Sigmoid colon (tissue), 7 donors: ENCODE measurements around the gene KIAA0513. TPM values are rescaled to one million over a fixed set of nuclear protein-coding genes. Genes with fewer than 3 reads are reported as not detected.

ENCODE experiments used
- DNase-seq: peaks from one replicate; pipeline ENCODE4 v3.0.0-alpha.2; 2019
- H3K27ac ChIP-seq, 4 donors: fragments of 200-600 bp; sonication (generic); one replicate each; pipeline ENCODE4 v1.5.1; 2016 to 2019; ENCODE audit warnings: mild to moderate bottlenecking in 1 of 4
- H3K27me3 ChIP-seq, 3 donors: fragments of 200-600 bp; sonication (generic); one replicate each; pipeline ENCODE4 v1.5.1; 2019; ENCODE audit warnings: mild to moderate bottlenecking in 1 of 3
- H3K36me3 ChIP-seq, 4 donors: fragments of 200-600 bp; sonication (generic); one replicate each; pipeline ENCODE4 v1.5.1; 2016 to 2019
- H3K4me1 ChIP-seq, 4 donors: fragments of 200-600 bp; sonication (generic); one replicate each; pipeline ENCODE4 v1.5.1; 2017 to 2019
- H3K4me3 ChIP-seq, 4 donors: fragments of 200-600 bp; sonication (generic); one replicate each; pipeline ENCODE4 v1.5.1; 2017 to 2019; ENCODE audit warnings: mild to moderate bottlenecking in 2 of 4, moderate library complexity in 1 of 4
- H3K9me3 ChIP-seq, 4 donors: fragments of 200-600 bp in 3 of 4; sonication (generic) in 3 of 4; one replicate each; pipeline versions ENCODE4 v1.5.1 to v1.6.1; 2013 to 2019
- EP300 ChIP-seq, 4 donors: sonication (generic); formaldehyde crosslinking; IDR thresholded peaks; one replicate each; pipeline ENCODE4 v1.6.1; 2017; ENCODE audit warnings: antibody characterized with exemption in 4 of 4
- POLR2A ChIP-seq, 2 donors: fragments of 450-650 bp; IDR thresholded peaks; one replicate each; pipeline ENCODE4 v1.6.1; 2016; ENCODE audit warnings: antibody characterized with exemption in 2 of 2, mild to moderate bottlenecking in 2 of 2, moderate library complexity in 2 of 2
- POLR2AphosphoS5 ChIP-seq, 4 donors: sonication (generic); formaldehyde crosslinking; IDR thresholded peaks; one replicate each; pipeline ENCODE4 v1.6.1; 2017; ENCODE audit warnings: antibody characterized with exemption in 4 of 4
- WGBS, 2 donors: extraction: QIAGEN DNeasy Blood & Tissue Kit; methylation state at CpG; one replicate each; pipeline ENCODE4 v1.1.7; 2013; 5-methylcytosine and 5-hydroxymethylcytosine counted together
- intact Hi-C: fragments of 100-400 bp; cut with DNase I; formaldehyde crosslinking; loops from one replicate; pipeline ENCODE4 v1.15.1; 2023
- polyA plus RNA-seq, 3 donors: library from polyadenylated mRNA; stranded (reverse); fragments of 200-250 nt; gene quantifications; one replicate each; pipeline ENCODE4 v1.2.3, GENCODE V29; 2013
- total RNA-seq, 4 donors: library from RNA; depleted of rRNA; stranded (reverse); fragments of >200 nt; gene quantifications; one replicate each; pipeline ENCODE4 v1.1.0, GENCODE V29; 2016
- TF ChIP-seq, protein P1 (sequence below), 4 experiments: fragments of 450-650 bp in 3 of 4; fragments of 200-600 bp in 1 of 4; IDR thresholded peaks; one replicate each; pipeline ENCODE4 v1.5.1; 2016 to 2019; ENCODE audit warnings: antibody characterized with exemption in 4 of 4, mild to moderate bottlenecking in 3 of 4, moderate library complexity in 2 of 4
- donor health status: healthy with polysubstance abuse.
- donor health status: Bipolar disorder and iron deficiency.
- donor health status: healthy.

KIAA0513 gene
- total and polyA plus RNA-seq, 7 donors: 8.4 to 40.2 (median 18.6) TPM

DNA sequence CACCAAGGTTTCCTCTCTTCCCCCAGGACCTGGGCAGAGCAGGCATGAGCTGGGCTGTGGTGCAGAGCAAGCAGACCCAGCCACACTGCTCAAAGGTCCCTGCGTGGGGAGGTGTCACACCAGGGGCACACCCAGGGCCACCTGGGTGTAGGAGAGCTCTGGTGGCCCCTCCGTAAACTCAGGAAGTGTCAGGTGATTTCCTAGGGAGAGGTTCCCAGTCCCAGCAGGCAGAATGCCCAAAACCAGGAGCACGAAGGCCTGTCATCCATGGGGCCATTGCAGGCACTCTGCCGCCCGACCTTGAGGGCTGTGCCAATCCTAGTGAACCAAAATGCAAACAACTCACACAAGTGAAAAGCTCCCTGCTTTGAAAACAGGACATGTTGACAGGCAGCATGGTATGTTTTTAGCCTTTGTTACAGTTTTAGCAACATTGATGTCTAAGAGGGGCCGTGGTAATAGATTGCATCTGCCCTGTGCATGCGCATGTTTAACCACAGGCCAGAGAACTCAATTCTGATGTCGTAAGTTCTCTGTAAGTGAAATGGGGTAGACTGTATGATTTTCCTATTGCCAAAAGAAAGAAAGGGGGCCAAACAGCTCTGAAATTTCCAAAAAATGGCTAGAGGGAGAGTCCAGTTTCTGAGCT, 63.4 kb downstream of the KIAA0513 start:
- peak in 1 of 4 donors; percentile 2 for TF ChIP-seq POLR2AphosphoS5 (IDR thresholded peaks at IDR 0.05)
- TF ChIP-seq EP300 (IDR thresholded peaks at IDR 0.05): no peak
- TF ChIP-seq, protein P1, sequence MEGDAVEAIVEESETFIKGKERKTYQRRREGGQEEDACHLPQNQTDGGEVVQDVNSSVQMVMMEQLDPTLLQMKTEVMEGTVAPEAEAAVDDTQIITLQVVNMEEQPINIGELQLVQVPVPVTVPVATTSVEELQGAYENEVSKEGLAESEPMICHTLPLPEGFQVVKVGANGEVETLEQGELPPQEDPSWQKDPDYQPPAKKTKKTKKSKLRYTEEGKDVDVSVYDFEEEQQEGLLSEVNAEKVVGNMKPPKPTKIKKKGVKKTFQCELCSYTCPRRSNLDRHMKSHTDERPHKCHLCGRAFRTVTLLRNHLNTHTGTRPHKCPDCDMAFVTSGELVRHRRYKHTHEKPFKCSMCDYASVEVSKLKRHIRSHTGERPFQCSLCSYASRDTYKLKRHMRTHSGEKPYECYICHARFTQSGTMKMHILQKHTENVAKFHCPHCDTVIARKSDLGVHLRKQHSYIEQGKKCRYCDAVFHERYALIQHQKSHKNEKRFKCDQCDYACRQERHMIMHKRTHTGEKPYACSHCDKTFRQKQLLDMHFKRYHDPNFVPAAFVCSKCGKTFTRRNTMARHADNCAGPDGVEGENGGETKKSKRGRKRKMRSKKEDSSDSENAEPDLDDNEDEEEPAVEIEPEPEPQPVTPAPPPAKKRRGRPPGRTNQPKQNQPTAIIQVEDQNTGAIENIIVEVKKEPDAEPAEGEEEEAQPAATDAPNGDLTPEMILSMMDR (IDR thresholded peaks at IDR 0.05): no peak
- intact Hi-C loops: no loop called here
- no peak overlapping the region for H3K4me3 ChIP-seq
- WGBS, 2 donors: 42 to 63% methylated on average over 8 of the region's 8 CpGs
- H3K27me3 ChIP-seq: no peaks in the 10 kb centered on the region
- peaks cover 0 to 33% (median 25%) of the 10 kb centered on the region in 4 donors for H3K4me1 ChIP-seq
- no peaks in the 10 kb centered on the region for H3K9me3 ChIP-seq
- H3K27ac ChIP-seq: peak overlapping the region in 2 of 4 donors; percentile 28 to 42
- peaks cover 0 to 23% (median 6%) of the 10 kb centered on the region in 4 donors for H3K36me3 ChIP-seq
- DNase-seq: no peak

DNA sequence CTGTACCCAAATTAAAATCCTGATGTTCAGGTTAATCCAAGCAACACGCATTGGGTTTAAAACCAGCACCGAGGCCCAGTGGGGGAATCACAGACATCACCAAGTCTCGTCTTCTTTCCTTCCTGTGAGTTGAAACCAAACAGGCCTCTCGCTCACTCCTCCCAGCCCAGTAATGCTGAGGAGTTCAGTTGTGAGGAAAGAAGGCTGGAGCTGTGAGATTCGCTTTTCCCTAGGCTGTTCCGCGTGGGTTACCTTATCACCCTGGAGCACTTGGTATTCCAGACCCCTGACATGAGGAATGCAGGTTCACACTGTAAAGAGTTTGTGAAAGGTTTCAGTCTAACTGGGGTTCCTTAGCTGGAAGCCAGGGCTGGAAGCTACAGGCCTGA, 63.9 kb downstream of the KIAA0513 start:
- WGBS, 2 donors: 85 to 93% methylated on average over 7 of the region's 7 CpGs
- H3K4me1 ChIP-seq: peaks cover 0 to 28% (median 21%) of the 10 kb centered on the region in 4 donors
- H3K27me3 ChIP-seq: peaks cover 0 to 5% (median 0%) of the 10 kb centered on the region in 3 donors
- DNase-seq: no peak
- TF ChIP-seq, protein P1 (IDR thresholded peaks at IDR 0.05): no peak
- no peak for TF ChIP-seq POLR2AphosphoS5 (IDR thresholded peaks at IDR 0.05)
- no peak for TF ChIP-seq EP300 (IDR thresholded peaks at IDR 0.05)
- no peak for TF ChIP-seq POLR2A (IDR thresholded peaks at IDR 0.05)
- peaks cover 0 to 23% (median 6%) of the 10 kb centered on the region in 4 donors for H3K36me3 ChIP-seq
- intact Hi-C loops: no loop called here
- H3K4me3 ChIP-seq: no peak overlapping the region
- no peaks in the 10 kb centered on the region for H3K9me3 ChIP-seq
- H3K27ac ChIP-seq: peak overlapping the region in 1 of 4 donors; percentile 28

DNA sequence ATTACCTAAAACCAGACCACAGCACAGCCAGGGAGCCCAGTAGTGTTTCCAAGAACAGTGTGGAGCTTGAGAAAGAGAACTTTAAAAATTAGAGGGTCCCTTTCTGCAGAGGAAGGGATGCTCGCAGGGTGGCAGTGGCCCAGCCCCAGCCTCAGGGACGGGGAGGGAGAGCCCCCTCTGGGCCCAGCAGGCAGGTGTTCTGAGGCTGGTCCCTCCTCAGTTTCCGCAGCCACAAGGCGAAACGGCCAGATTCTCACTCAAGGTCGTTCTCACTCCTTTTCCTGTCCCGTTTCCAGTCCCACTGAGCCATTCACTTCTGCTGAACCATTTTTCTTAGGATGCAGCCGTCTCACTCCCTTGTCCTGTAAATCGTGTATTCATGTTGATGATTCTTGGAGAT, 64.7 kb downstream of the KIAA0513 start:
- peaks cover 0 to 20% (median 6%) of the 10 kb centered on the region in 4 donors for H3K36me3 ChIP-seq
- intact Hi-C loops: no loop called here
- peaks cover 0 to 25% (median 19%) of the 10 kb centered on the region in 4 donors for H3K4me1 ChIP-seq
- TF ChIP-seq POLR2AphosphoS5 (IDR thresholded peaks at IDR 0.05) (no peak), EP300 (IDR thresholded peaks at IDR 0.05) (no peak), POLR2A (IDR thresholded peaks at IDR 0.05) (no peak)
- TF ChIP-seq, protein P1 (IDR thresholded peaks at IDR 0.05): no peak
- H3K9me3 ChIP-seq: no peaks in the 10 kb centered on the region
- 80 to 83% methylated on average over 9 of the region's 9 CpGs for WGBS, 2 donors
- H3K27me3 ChIP-seq: peaks cover 0 to 7% (median 0%) of the 10 kb centered on the region in 3 donors
- H3K4me3 ChIP-seq: no peak overlapping the region
- no peak for DNase-seq
- H3K27ac ChIP-seq: peak overlapping the region in 1 of 4 donors; percentile 28

- H3K9me3 ChIP-seq: no peaks in the 10 kb centered on the region
- peaks cover 0 to 15% (median 5%) of the 10 kb centered on the region in 4 donors for H3K36me3 ChIP-seq
- TF ChIP-seq, protein P1 (IDR thresholded peaks at IDR 0.05): no peak
- TF ChIP-seq EP300 (IDR thresholded peaks at IDR 0.05): no peak
- TF ChIP-seq POLR2AphosphoS5 (IDR thresholded peaks at IDR 0.05): no peak
- TF ChIP-seq POLR2A (IDR thresholded peaks at IDR 0.05): no peak
- peaks cover 0 to 7% (median 0%) of the 10 kb centered on the region in 3 donors for H3K27me3 ChIP-seq
- intact Hi-C loops: no loop called here
- no peak for DNase-seq
- H3K4me1 ChIP-seq: peaks cover 0 to 25% (median 19%) of the 10 kb centered on the region in 4 donors
- no peak overlapping the region for H3K27ac ChIP-seq
- no peak overlapping the region for H3K4me3 ChIP-seq
- WGBS, 2 donors: 91 to 93% methylated on average over 18 of the region's 18 CpGs
Observed at GRCh38 chr16:85092851-85093250, 65.3 kb downstream of the KIAA0513 start.
